H1 (cell line): ENCODE data around the gene CETN2. TPM values are rescaled to one million over a fixed set of nuclear protein-coding genes. Genes with fewer than 3 reads are reported as not detected.

Experiments
- CTCF ChIA-PET: fragments of 300-600 bp; sonication (Branson Sonifier 250); formaldehyde crosslinking; loops from one replicate; lab custom pipeline; 2021; ENCODE audit not compliant: partially characterized antibody; lab: Charles Lee
- POLR2A ChIA-PET: fragments of 300-600 bp; sonication (Branson Sonifier 250); formaldehyde crosslinking; loops from one replicate; lab custom pipeline; 2021; ENCODE audit warnings: inconsistent platforms; ENCODE audit not compliant: partially characterized antibody; lab: Charles Lee
- DNase-seq, 2 experiments: peaks; one replicate each; pipeline versions ENCODE4 v3.0.0 to v3.0.0-alpha.2; 2010 to 2022; ENCODE audit warnings: low spot score in 2 of 2, low read depth in 1 of 2, mixed read lengths in 1 of 2
- FAIRE-seq: peaks from 2 replicates; lab custom pipeline; 2011; peaks lifted over from hg19 to GRCh38; lab: Jason Lieb, UNC
- H2AFZ ChIP-seq: 2 replicates; pipeline ENCODE4 v1.8.1; 2012; ENCODE audit warnings: low read length, inconsistent platforms
- H2AK5ac ChIP-seq: 2 replicates; pipeline ENCODE4 v1.6.1; 2013; ENCODE audit warnings: low read depth, low read length
- H2BK120ac ChIP-seq: replicated peaks from 2 replicates; pipeline ENCODE3; 2013; ENCODE audit warnings: low read depth, low read length, inconsistent platforms
- H2BK12ac ChIP-seq: 2 replicates; pipeline ENCODE4 v1.6.1; 2013; ENCODE audit warnings: low read depth, low read length
- H2BK15ac ChIP-seq: 2 replicates; pipeline ENCODE4 v1.6.1; 2013; ENCODE audit warnings: low read length
- H2BK20ac ChIP-seq: 2 replicates; pipeline ENCODE4 v1.6.1; 2013; ENCODE audit warnings: low read length
- H2BK5ac ChIP-seq: 2 replicates; pipeline ENCODE4 v1.6.1; 2013; ENCODE audit warnings: low read depth, low read length
- H3K14ac ChIP-seq: 2 replicates; pipeline ENCODE4 v1.6.1; 2013; ENCODE audit warnings: inconsistent platforms; ENCODE audit not compliant: insufficient read length
- H3K18ac ChIP-seq: 2 replicates; pipeline ENCODE4 v1.6.1; 2013; ENCODE audit warnings: low read length; ENCODE audit errors: extremely low read depth
- H3K23ac ChIP-seq: 2 replicates; pipeline ENCODE4 v1.6.1; 2013; ENCODE audit warnings: inconsistent platforms; ENCODE audit not compliant: insufficient read length
- H3K23me2 ChIP-seq: 2 replicates; pipeline ENCODE4 v1.6.1; 2013; ENCODE audit warnings: low read depth, low read length
- H3K27ac ChIP-seq: 2 replicates; pipeline ENCODE4 v1.6.1; 2011; ENCODE audit warnings: low read depth, low read length, inconsistent platforms
- H3K27me3 ChIP-seq, 4 experiments: replicated peaks in 1 of 4; 1 replicate in 1 of 4; 2 replicates in 3 of 4; pipeline versions ENCODE4 v1.6.1 to v1.8.1; 2011 to 2013; ENCODE audit warnings: low read length in 3 of 4, mild to moderate bottlenecking in 3 of 4, inconsistent platforms in 2 of 4, mixed read lengths in 2 of 4, moderate library complexity in 1 of 4; ENCODE audit not compliant: control insufficient read depth in 3 of 4, insufficient read depth in 3 of 4; ENCODE audit errors: extremely low read depth in 1 of 4
- H3K36me3 ChIP-seq, 4 experiments: 2 replicates each; pipeline versions ENCODE4 v1.6.1 to v1.8.1; 2011 to 2013; ENCODE audit warnings: mild to moderate bottlenecking in 4 of 4, low read length in 3 of 4, moderate library complexity in 2 of 4, control low read depth in 1 of 4, inconsistent platforms in 1 of 4; ENCODE audit not compliant: insufficient read depth in 4 of 4, control insufficient read depth in 2 of 4
- H3K4ac ChIP-seq: replicated peaks from 2 replicates; pipeline ENCODE3; 2013; ENCODE audit warnings: low read length, low read depth, mixed read lengths, inconsistent platforms; ENCODE audit not compliant: insufficient read length
- H3K4me1 ChIP-seq, 4 experiments: replicated peaks in 1 of 4; 1 replicate in 1 of 4; 2 replicates in 3 of 4; pipeline versions ENCODE4 v1.6.1 to v1.8.1; 2011 to 2013; ENCODE audit warnings: low read length in 3 of 4, inconsistent platforms in 2 of 4, mixed read lengths in 1 of 4; ENCODE audit not compliant: insufficient read depth in 4 of 4, control insufficient read depth in 3 of 4
- H3K4me2 ChIP-seq, 2 experiments: 2 replicates each; pipeline versions ENCODE4 v1.6.1 to v1.8.1; 2011 to 2013; ENCODE audit warnings: low read depth in 2 of 2, low read length in 2 of 2, control low read depth in 1 of 2, inconsistent platforms in 1 of 2, mild to moderate bottlenecking in 1 of 2; ENCODE audit not compliant: insufficient read depth in 1 of 2
- H3K4me3 ChIP-seq, 4 experiments: fragments of 200-600, 300-600 bp in 1 of 4; sonication (generic), shearing (Covaris generic), sonication (Bioruptor Twin) in 1 of 4; 2 replicates each; pipeline versions ENCODE4 v1.5.1 to v1.8.1; 2011 to 2016; ENCODE audit warnings: low read length in 4 of 4, low read depth in 3 of 4, control low read depth in 2 of 4, inconsistent platforms in 2 of 4, mild to moderate bottlenecking in 2 of 4, mixed read lengths in 1 of 4, moderate library complexity in 1 of 4; ENCODE audit not compliant: insufficient read depth in 2 of 4; ENCODE audit errors: extremely low read depth in 1 of 4
- H3K56ac ChIP-seq: replicated peaks from 2 replicates; pipeline ENCODE3; 2013; ENCODE audit warnings: low read depth, mild to moderate bottlenecking, mixed read lengths, low read length, inconsistent platforms; ENCODE audit not compliant: insufficient read length
- H3K79me1 ChIP-seq: 2 replicates; pipeline ENCODE4 v1.6.1; 2013; ENCODE audit warnings: low read depth, low read length, control low read depth
- H3K79me2 ChIP-seq, 2 experiments: 2 replicates each; pipeline versions ENCODE4 v1.6.1 to v1.8.1; 2012 to 2013; ENCODE audit warnings: low read length in 2 of 2, mild to moderate bottlenecking in 2 of 2, inconsistent platforms in 1 of 2; ENCODE audit not compliant: insufficient read depth in 2 of 2, control insufficient read depth in 1 of 2
- H3K9ac ChIP-seq, 4 experiments: replicated peaks in 1 of 4; 1 replicate in 1 of 4; 2 replicates in 3 of 4; pipeline versions ENCODE4 v1.6.1 to v1.8.1; 2011 to 2013; ENCODE audit warnings: low read depth in 3 of 4, low read length in 3 of 4, control low read depth in 2 of 4, mild to moderate bottlenecking in 2 of 4, moderate library complexity in 2 of 4, inconsistent platforms in 1 of 4; ENCODE audit errors: extremely low read depth in 1 of 4
- H3K9me3 ChIP-seq, 2 experiments: 2 replicates each; pipeline versions ENCODE4 v1.6.1 to v1.8.1; 2012 to 2013; ENCODE audit warnings: mild to moderate bottlenecking in 2 of 2, moderate library complexity in 2 of 2, control low read depth in 1 of 2, inconsistent platforms in 1 of 2, low read depth in 1 of 2, low read length in 1 of 2, mixed read lengths in 1 of 2; ENCODE audit not compliant: insufficient read depth in 2 of 2
- H4K20me1 ChIP-seq, 2 experiments: replicated peaks in 1 of 2; 2 replicates each; pipeline versions ENCODE3 to v1.8.1; 2011 to 2013; ENCODE audit warnings: inconsistent platforms in 2 of 2, low read length in 2 of 2, mild to moderate bottlenecking in 1 of 2; ENCODE audit not compliant: insufficient read depth in 2 of 2, control insufficient read depth in 1 of 2
- H4K5ac ChIP-seq: 2 replicates; pipeline ENCODE4 v1.6.1; 2013; ENCODE audit warnings: low read length, low read depth, mixed read lengths, inconsistent platforms; ENCODE audit not compliant: insufficient read length
- H4K8ac ChIP-seq: 2 replicates; pipeline ENCODE4 v1.8.0; 2013; ENCODE audit warnings: mild to moderate bottlenecking, moderate library complexity, low read length, inconsistent platforms; ENCODE audit not compliant: insufficient read depth; ENCODE audit errors: extremely low read depth
- H4K91ac ChIP-seq: replicated peaks from 2 replicates; pipeline ENCODE3; 2013; ENCODE audit warnings: low read length, mixed read lengths, inconsistent platforms; ENCODE audit not compliant: insufficient read length
- CBX5 ChIP-seq: fragments of 300-800, 300-1000 bp; sonication (generic); IDR thresholded peaks from 2 replicates; pipeline ENCODE4 v1.7.1; 2016; ENCODE audit warnings: antibody characterized with exemption, low read length, low read depth
- GABPA ChIP-seq: IDR thresholded peaks from 2 replicates; pipeline ENCODE4 v1.6.1; 2011; ENCODE audit warnings: mild to moderate bottlenecking, low read length, moderate library complexity, borderline replicate concordance; ENCODE audit not compliant: insufficient read depth
- POLR2A ChIP-seq, 2 experiments: IDR thresholded peaks; 1 replicate in 1 of 2; 2 replicates in 1 of 2; pipeline ENCODE4 v1.6.1; 2011; ENCODE audit warnings: low read depth in 2 of 2, low read length in 2 of 2, mild to moderate bottlenecking in 2 of 2; ENCODE audit errors: control extremely low read depth in 1 of 2
- SP4 ChIP-seq: IDR thresholded peaks from 2 replicates; pipeline ENCODE4 v1.6.1; 2012; ENCODE audit warnings: low read length, inconsistent platforms
- TCF12 ChIP-seq: IDR thresholded peaks from 2 replicates; pipeline ENCODE4 v1.6.1; 2011; ENCODE audit warnings: low read depth, mild to moderate bottlenecking, low read length
- WGBS, 2 experiments: shearing (Covaris generic) in 1 of 2; methylation state at CpG; one replicate each; pipeline versions ENCODE4 v1.1.6 to v1.1.7; 2013 to 2015; ENCODE audit warnings: low lambda C conversion rate in 2 of 2, mixed read lengths in 2 of 2, inconsistent platforms in 1 of 2, low coverage in 1 of 2, missing lambda C conversion rate in 1 of 2; ENCODE audit not compliant: insufficient replicate concordance in 2 of 2, insufficient coverage in 1 of 2, insufficient read length in 1 of 2; ENCODE audit errors: extremely low coverage in 1 of 2, missing lambda C conversion rate in 1 of 2; 5-methylcytosine and 5-hydroxymethylcytosine counted together
- polyA plus RNA-seq, 7 experiments: library from polyadenylated mRNA; depleted of rRNA in 3 of 7; stranded (reverse) in 5 of 7; unstranded in 2 of 7; fragments of >200 nt in 5 of 7; fragments of 200-250 nt in 2 of 7; gene quantifications; 1 replicate in 5 of 7; 2 replicates in 1 of 7; 4 replicates in 1 of 7; pipeline versions ENCODE4 v1.2.1 to v1.2.3, GENCODE V29; 2011 to 2013; ENCODE audit warnings: missing spikeins in 2 of 7, mixed read lengths in 2 of 7
- total RNA-seq: library from RNA; stranded (reverse); fragmentation: NEBNext Ultra II Directional; extraction: Animal tissue kit (Norgen Biotek cat#: 25700); gene quantifications from 2 replicates; pipeline ENCODE4 v1.2.1, GENCODE V29; 2021

CETN2 gene
- total and polyA plus RNA-seq, 2 of the 8 experiments (the other 6 are each of a cell fraction or from before 2014, with no cell fraction given): 13.1 to 24.3 TPM

- Histone ChIP-seq H2BK5ac (no peak overlapping the region), H3K79me1 (peaks cover 3% of the 10 kb centered on the region), H3K36me3 (peaks cover 0 to 7% (median 2%) of the 10 kb centered on the region in 4 experiments; a peak in 2 of 8 replicates), H3K4me1 (no peaks in the 10 kb centered on the region; a peak in 1 of 7 replicates), H3K56ac (no peak overlapping the region), H3K27me3 (no peaks in the 10 kb centered on the region), H3K23me2 (no peaks in the 10 kb centered on the region), H3K9me3 (no peaks in the 10 kb centered on the region), H3K14ac (no peak overlapping the region), H2BK20ac (no peak overlapping the region), H4K5ac (no peak overlapping the region), H3K4me3 (no peak overlapping the region), H3K4me2 (no peak overlapping the region), H2AFZ (no peak overlapping the region), H2BK15ac (no peak overlapping the region), H2BK120ac (no peak overlapping the region), H4K8ac (no peak overlapping the region), H2AK5ac (no peak overlapping the region), H3K23ac (no peak overlapping the region), H4K20me1 (peaks cover 0 to 12% of the 10 kb centered on the region in 2 experiments), H3K79me2 (peaks cover 0 to 35% of the 10 kb centered on the region in 2 experiments; a peak in 3 of 4 replicates), H2BK12ac (no peak overlapping the region), H3K9ac (no peak overlapping the region), H3K18ac (no peak overlapping the region), H4K91ac (no peak overlapping the region), H3K27ac (no peak overlapping the region), H3K4ac (no peak overlapping the region)
- POLR2A ChIA-PET: no interaction called here
- WGBS, 2 experiments: 91% methylated on average over 6 of the region's 6 CpGs; no CpG with 5 or more reads in 1 of the 2 experiments
- TF ChIP-seq CBX5: no peak
- TF ChIP-seq POLR2A (IDR thresholded peaks at IDR 0.05; ENCODE audit: control extremely low read depth in 1 of 2, low read depth in 2 of 2, low read length in 2 of 2): no peak
- no peak for TF ChIP-seq SP4
- no peak for TF ChIP-seq TCF12
- no peak for TF ChIP-seq GABPA
- no peak for DNase-seq
- no peak for FAIRE-seq
- CTCF ChIA-PET: interaction anchor here (1.3 kb wide), 1 partner anchor 60 kb away, joined by 3 read pairs; no protein-coding TSS in a partner anchor
These were observed 13.7 kb upstream of the CETN2 start for GRCh38 chrX:152844256-152844655.
